Panc1 (cell line): ENCODE data around the gene SLC35A2. TPM values are rescaled to one million over a fixed set of nuclear protein-coding genes. Genes with fewer than 3 reads are reported as not detected.
A peak's percentile ranks its signal among the peaks of the same experiment; 100 is the strongest.

ENCODE experiments used
- ATAC-seq: fragments of 200-7000 bp; cut with Tn5 transposase; 2 replicates; pipeline ENCODE4 v1.9.1; 2020; ENCODE audit warnings: mild to moderate bottlenecking, moderate library complexity
- BruUV-seq: library from RNA; stranded (reverse); fragments of 400-500 nt; replicated peaks from 2 replicates; lab custom pipeline; 2021; lab: Mats Ljungman, UMichigan
- CTCF ChIA-PET: fragments of 300-600 bp; sonication (Branson Sonifier 250); formaldehyde crosslinking; loops from one replicate; lab custom pipeline; 2022; ENCODE audit warnings: antibody characterized with exemption; lab: Charles Lee
- POLR2A ChIA-PET: fragments of 300-600 bp; sonication (Branson Sonifier 250); formaldehyde crosslinking; loops from one replicate; lab custom pipeline; 2022; ENCODE audit warnings: antibody characterized with exemption; lab: Charles Lee
- DNase-seq: peaks from one replicate; pipeline ENCODE4 v3.0.0-alpha.2; 2010; ENCODE audit warnings: low read depth, low spot score
- H3K27ac ChIP-seq: 2 replicates; pipeline ENCODE4 v1.5.1; 2011; ENCODE audit warnings: mild to moderate bottlenecking, low read length, inconsistent platforms
- H3K27me3 ChIP-seq: fragments of 200-500 bp; sonication (Bioruptor generic); 2 replicates; pipeline ENCODE4 v1.6.0; 2014; ENCODE audit warnings: low read length, inconsistent platforms; ENCODE audit not compliant: control insufficient read depth, insufficient read depth
- H3K36me3 ChIP-seq: fragments of 200-500 bp; sonication (Bioruptor generic); 2 replicates; pipeline ENCODE4 v1.5.1; 2014; ENCODE audit warnings: inconsistent platforms, mild to moderate bottlenecking, low read length, moderate library complexity; ENCODE audit not compliant: control insufficient read depth, insufficient read depth
- H3K4me1 ChIP-seq: 2 replicates; pipeline ENCODE4 v1.5.1; 2011; ENCODE audit warnings: inconsistent platforms, mild to moderate bottlenecking, low read length, moderate library complexity; ENCODE audit not compliant: control insufficient read depth, insufficient read depth
- H3K4me3 ChIP-seq, 2 experiments: 2 replicates each; pipeline ENCODE4 v1.5.1; 2011 to 2012; ENCODE audit warnings: low read depth in 2 of 2, low read length in 2 of 2, mild to moderate bottlenecking in 2 of 2, inconsistent platforms in 1 of 2, moderate library complexity in 1 of 2
- H3K9me3 ChIP-seq: fragments of 200-500 bp; sonication (Bioruptor generic); 2 replicates; pipeline ENCODE4 v1.5.1; 2014; ENCODE audit warnings: low read depth, mild to moderate bottlenecking, inconsistent platforms, low read length, moderate library complexity; ENCODE audit not compliant: control insufficient read depth, insufficient read depth
- CTCF ChIP-seq: fragments of 450-650 bp; IDR thresholded peaks from 2 replicates; pipeline ENCODE4 v1.5.1; 2017; ENCODE audit warnings: mild to moderate bottlenecking
- POLR2AphosphoS5 ChIP-seq: IDR thresholded peaks from 2 replicates; pipeline ENCODE4 v1.6.1; 2012; ENCODE audit warnings: mild to moderate bottlenecking, low read depth, low read length, moderate library complexity
- REST ChIP-seq, 2 experiments: IDR thresholded peaks; 2 replicates each; pipeline ENCODE4 v1.6.1; 2011 to 2012; ENCODE audit warnings: low read depth in 2 of 2, control low read depth in 1 of 2, low read length in 1 of 2, mild to moderate bottlenecking in 1 of 2, moderate library complexity in 1 of 2; ENCODE audit not compliant: insufficient read depth in 1 of 2
- SIN3A ChIP-seq: IDR thresholded peaks from 2 replicates; pipeline ENCODE4 v1.6.1; 2012; ENCODE audit warnings: low read depth, mild to moderate bottlenecking, low read length, moderate library complexity, borderline replicate concordance; ENCODE audit not compliant: insufficient read depth
- TCF7L2 ChIP-seq: IDR thresholded peaks from 2 replicates; pipeline ENCODE4 v1.6.1; 2011; ENCODE audit warnings: mild to moderate bottlenecking, low read depth, low read length, inconsistent platforms
- in situ Hi-C: cut with HindIII; loops from 2 replicates; pipeline ENCODE4 v1.10.0; 2016; ENCODE audit warnings: low sequenced_read_pairs, low pct_unique_long_range_greater_than_20kb
- intact Hi-C: fragments of 100-400 bp; cut with micrococcal nuclease; formaldehyde crosslinking; loops from one replicate; pipeline ENCODE4 v1.10.0; 2022; ENCODE audit not compliant: unreplicated experiment
- total RNA-seq: library from RNA; stranded (reverse); gene quantifications from one replicate; pipeline ENCODE4 v1.2.1, GENCODE V29; 2021; ENCODE audit not compliant: unreplicated experiment

The SLC35A2 gene
- total RNA-seq, 1 experiment from 2014 or later, result 72.4 TPM

GRCh38 chrX:48904626-48905025 is 6.8 kb downstream of the SLC35A2 start:
- no TSS peak for BruUV-seq
- ATAC-seq (peak; percentile 29; the same call in 1 of the 2 replicates), DNase-seq (no peak)
- ChIA-PET CTCF (no interaction called here), POLR2A (interaction anchor here (0.6 kb wide), 1 partner anchor 162 kb away, joined by 9 read pairs; no protein-coding TSS in a partner anchor)
- Histone ChIP-seq H3K27ac (no peak overlapping the region), H3K9me3 (no peaks in the 10 kb centered on the region), H3K36me3 (peaks cover 2% of the 10 kb centered on the region; the same call in 1 of the 2 replicates), H3K4me1 (no peaks in the 10 kb centered on the region), H3K4me3 (no peak overlapping the region), H3K27me3 (no peaks in the 10 kb centered on the region)
- intact Hi-C loops (no loop called here), in situ Hi-C loops (no loop called here)
- TF ChIP-seq REST (IDR thresholded peaks at IDR 0.05; ENCODE audit: insufficient read depth in 1 of 2, low read depth in 2 of 2, low read length in 1 of 2) (no peak), SIN3A (no peak)

- POLR2A ChIA-PET, result interaction anchor here (0.6 kb wide), 1 partner anchor 162 kb away, joined by 9 read pairs; no protein-coding TSS in a partner anchor
- intact Hi-C loops (no loop called here), in situ Hi-C loops (no loop called here)
- TF ChIP-seq TCF7L2 (no peak), REST (IDR thresholded peaks at IDR 0.05; ENCODE audit: insufficient read depth in 1 of 2, low read depth in 2 of 2, low read length in 1 of 2) (no peak), POLR2AphosphoS5 (no peak), SIN3A (no peak), CTCF (no peak)
- H3K9me3 ChIP-seq, result no peaks in the 10 kb centered on the region
- BruUV-seq, result no TSS peak
- H3K27me3 ChIP-seq, result no peaks in the 10 kb centered on the region
- H3K4me3 ChIP-seq, result no peak overlapping the region
- DNase-seq (no peak), ATAC-seq (peak; percentile 20; the same call in 1 of the 2 replicates)
- H3K27ac ChIP-seq, result no peak overlapping the region
- CTCF ChIA-PET, result no interaction called here
- H3K4me1 ChIP-seq, result 0 out of 2 replicates have a peak, but pooled peaks cover 3% of the 10 kb centered on the region
- H3K36me3 ChIP-seq, result peaks cover 2% of the 10 kb centered on the region; the same call in 1 of the 2 replicates
Measured at GRCh38 chrX:48904180-48904579, 7.3 kb downstream of the SLC35A2 start.
